TTC549 (cell line): ENCODE data around the gene SLC16A14.
"Not testable (repeated sequence)": the region's sequence is repeated elsewhere in the genome, so short reads cannot be mapped to it uniquely, and the experiment has no call there.

Experiments used
- FAIRE-seq: peaks from 2 replicates; lab custom pipeline; 2012; peaks lifted over from hg19 to GRCh38; lab: Jason Lieb, UNC

SLC16A14 gene, protein sequence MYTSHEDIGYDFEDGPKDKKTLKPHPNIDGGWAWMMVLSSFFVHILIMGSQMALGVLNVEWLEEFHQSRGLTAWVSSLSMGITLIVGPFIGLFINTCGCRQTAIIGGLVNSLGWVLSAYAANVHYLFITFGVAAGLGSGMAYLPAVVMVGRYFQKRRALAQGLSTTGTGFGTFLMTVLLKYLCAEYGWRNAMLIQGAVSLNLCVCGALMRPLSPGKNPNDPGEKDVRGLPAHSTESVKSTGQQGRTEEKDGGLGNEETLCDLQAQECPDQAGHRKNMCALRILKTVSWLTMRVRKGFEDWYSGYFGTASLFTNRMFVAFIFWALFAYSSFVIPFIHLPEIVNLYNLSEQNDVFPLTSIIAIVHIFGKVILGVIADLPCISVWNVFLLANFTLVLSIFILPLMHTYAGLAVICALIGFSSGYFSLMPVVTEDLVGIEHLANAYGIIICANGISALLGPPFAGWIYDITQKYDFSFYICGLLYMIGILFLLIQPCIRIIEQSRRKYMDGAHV

DNA sequence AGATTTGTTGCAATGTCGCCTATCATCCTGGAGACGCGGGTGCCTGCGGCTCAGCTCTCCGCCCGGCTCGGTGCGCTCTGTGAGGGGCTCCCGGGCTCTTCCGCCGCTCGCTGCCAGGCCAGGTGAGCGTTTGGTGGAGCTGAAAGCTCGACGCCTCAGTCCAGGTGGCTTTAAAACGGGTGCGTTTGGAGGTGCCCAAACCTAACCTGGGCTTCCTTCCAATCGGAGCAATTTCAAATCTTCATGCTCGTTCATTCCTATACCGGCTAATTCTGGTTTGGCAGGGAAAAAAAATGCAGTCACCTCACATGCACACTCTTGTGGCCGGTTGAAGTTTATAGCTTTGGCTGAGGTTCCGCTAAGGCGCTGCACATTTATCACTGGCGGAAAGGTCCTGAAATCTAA lies at the start of gene SLC16A14:
TSS of gene SLC16A14 (minus strand) at position 274 of the 405 bp plus-strand sequence. CDS start 9,572 bp downstream, outside the sequence.
- no peak for FAIRE-seq

DNA sequence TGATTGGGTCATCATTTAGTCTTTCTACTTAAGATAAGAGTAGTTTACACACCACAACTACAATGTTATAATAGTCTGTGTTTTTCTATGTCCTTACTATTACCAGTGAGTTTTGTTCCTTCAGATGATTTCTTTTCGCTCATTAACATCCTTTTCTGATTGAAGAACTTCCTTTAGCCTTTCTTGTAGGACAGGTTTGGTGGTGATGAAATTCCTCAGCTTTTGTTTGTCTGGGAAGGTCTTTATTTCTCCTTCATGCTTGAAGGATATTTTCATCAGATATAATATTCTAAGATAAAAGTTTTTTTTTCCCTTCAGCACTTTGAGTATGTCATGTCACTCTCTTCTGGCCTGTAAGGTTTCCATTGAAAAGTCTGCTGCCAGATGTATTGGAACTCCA lies 38.0 kb upstream of the SLC16A14 start:
- no peak for FAIRE-seq

DNA sequence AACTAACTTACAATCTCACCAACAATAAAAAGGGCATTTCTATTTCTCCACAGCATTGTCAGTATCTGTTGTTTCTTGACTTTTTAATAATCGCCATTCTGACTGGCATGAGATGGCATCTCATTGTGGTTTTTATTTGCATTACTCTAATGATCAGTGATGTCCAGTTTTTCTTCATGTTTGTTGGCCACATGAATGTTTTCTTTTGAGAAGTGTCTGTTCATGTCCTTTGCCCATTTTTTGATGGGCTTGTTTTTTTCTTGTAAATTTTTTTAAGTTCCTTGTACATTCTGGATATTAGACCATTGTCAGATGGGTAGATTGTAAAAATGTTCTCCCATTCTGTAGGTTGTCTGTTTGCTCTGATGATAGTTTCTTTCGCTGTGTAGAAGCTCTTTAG lies 33.2 kb upstream of the SLC16A14 start:
- FAIRE-seq = not testable (repeated sequence)

DNA sequence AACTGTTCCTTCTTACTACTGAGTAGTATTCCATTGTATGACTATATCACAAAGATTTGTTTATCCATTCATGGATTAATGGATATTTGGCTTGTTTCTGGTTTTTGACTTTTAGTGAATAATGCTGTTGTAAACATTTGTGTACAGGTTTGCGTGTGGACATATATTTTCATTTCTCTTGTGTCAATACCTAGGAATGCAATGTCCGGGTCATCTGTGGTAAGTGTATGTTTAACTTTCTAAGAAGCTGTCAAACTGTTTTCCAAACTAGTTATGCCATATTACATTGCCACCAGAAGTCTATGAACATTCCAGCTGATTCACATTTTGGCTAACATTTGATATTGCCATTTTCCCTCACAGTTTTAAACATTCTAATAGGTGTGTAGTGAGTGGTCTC lies 29.1 kb upstream of the SLC16A14 start:
- FAIRE-seq = no peak

- no peak for FAIRE-seq
These were observed 28.7 kb upstream of the SLC16A14 start for GRCh38 chr2:230097424-230097823.

- FAIRE-seq = no peak
These were observed 22.2 kb upstream of the SLC16A14 start for GRCh38 chr2:230090967-230091366.

GRCh38 chr2:230085201-230085600 lies 16.5 kb upstream of the SLC16A14 start:
- no peak for FAIRE-seq

DNA sequence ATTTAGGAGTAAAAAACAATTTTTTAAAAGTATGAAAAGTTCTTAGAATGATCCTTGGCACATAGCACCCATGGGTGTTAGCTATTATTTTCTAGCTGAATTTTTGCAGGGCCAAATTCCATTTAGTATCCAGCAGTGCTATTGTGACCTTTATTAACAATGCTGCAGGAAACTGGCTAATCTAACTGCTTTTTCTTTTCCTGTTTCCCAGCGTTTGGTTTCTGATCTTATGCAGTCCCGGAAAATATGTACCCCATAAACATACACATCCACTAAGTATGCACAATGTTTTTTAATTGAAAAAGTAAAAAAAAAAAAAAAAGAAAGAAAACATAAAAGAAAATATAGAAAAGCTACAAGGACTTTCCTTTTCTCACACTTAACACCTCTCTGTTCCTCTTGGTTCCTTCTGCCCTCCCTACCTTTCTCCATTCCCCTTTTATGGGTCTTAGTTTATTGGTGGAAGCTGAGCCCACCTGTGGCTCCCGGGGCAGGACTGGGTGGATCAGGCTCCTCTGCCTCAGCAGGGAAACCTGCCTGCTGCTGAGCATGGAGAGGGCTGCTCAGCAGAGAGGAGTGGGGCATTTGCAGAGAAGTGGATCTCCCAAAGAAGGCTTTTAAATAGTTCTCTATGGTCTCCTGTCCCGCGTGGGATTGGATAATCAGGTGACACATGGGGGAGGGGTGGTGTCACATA lies 9.3 kb upstream of the SLC16A14 start:
- no peak for FAIRE-seq

GRCh38 chr2:230076819-230077218 lies 8.1 kb upstream of the SLC16A14 start:
- FAIRE-seq = peak; percentile 32

- no peak for FAIRE-seq
These were observed 7.4 kb upstream of the SLC16A14 start for GRCh38 chr2:230075988-230076631.

DNA sequence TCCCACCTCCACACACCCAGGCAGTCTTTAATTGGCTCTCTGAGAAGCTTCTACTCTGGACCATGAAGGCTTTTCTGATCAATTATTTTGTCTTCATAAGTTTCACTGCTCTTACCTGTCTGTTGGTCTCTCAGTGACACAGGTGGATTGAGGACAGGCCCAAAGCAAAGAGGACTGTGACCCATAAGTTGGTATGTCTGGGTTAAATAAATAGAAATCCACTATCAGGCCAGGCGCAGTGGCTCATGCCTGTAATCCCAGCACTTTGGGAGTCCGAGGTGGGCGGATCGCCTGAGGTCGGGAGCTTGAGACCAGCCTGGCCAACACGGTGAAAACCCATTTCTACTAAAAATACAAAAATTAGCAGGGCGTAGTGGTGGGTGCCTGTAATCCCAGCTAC lies 2.7 kb upstream of the SLC16A14 start:
- FAIRE-seq = no peak

DNA sequence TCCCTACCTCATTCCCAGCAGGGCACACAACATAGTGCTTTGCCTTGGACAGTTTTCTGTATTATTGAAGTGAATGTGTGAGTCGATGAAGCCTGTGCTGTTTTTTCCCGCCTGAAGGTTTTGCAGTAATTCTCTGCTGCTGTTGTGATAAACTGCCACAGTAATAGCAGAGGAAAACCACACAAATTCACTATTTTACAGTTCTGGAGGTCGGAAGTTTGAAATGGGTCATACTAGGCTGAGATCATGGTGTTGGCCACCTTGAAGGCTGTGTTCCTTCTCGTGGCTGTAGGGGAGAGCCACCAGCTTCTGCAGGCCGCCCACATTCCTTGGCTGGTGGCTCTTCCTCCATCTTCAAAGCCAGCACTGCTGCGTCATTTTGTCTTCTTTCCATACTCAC lies 678 bp upstream of the SLC16A14 start:
- no peak for FAIRE-seq

GRCh38 chr2:230068016-230068650 lies 591 bp downstream of the SLC16A14 start:
- no peak for FAIRE-seq

GRCh38 chr2:230060672-230061293 lies 7.9 kb downstream of the SLC16A14 start:
- no peak for FAIRE-seq

- no peak for FAIRE-seq
These were observed 14.8 kb downstream of the SLC16A14 start for GRCh38 chr2:230053753-230054478.

DNA sequence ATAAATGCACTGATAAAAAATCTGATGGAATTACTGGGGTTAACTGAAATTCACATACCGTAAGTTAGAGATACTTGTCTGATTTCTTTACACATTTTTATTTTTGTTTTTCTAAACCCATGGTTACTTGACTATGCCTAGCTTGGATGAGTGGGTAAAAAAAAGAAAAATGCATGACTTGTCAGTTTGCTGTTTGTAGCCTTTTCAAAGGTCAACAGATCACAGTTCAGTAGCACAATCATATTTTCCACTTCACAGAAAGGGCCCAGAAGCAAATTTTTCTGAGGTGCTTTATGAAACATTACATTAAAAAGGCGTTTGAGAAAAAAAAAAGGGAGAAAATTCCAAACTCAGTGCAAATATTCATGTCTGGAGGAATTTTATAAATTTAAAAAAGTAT lies 16.4 kb downstream of the SLC16A14 start:
- FAIRE-seq = no peak

- no peak for FAIRE-seq
These were observed 18.6 kb downstream of the SLC16A14 start for GRCh38 chr2:230050136-230050535.

- no peak for FAIRE-seq
These were observed 20.6 kb downstream of the SLC16A14 start for GRCh38 chr2:230048010-230048671.

GRCh38 chr2:230046491-230046890 lies 22.2 kb downstream of the SLC16A14 start:
- no peak for FAIRE-seq

DNA sequence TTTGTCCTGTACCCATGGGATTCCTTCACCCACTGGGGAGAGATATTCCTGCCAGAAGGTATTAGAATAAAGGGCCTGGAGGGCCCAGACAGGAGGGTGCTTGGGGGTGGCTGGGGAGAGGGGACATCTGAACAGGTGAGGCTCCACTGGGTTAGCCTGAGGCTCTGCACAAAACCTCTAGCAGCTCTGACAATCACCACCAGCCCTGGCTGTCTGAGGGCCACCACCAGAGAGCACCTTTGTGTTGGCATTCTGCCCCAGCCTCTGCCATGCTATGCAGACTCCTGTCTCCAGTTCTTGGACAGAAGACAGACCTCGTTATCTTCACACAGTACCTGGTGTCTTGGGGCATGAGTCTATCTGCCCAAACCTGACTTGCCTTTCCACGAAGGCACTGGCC lies 25.3 kb downstream of the SLC16A14 start:
- no peak for FAIRE-seq

GRCh38 chr2:230043025-230043424 lies 25.7 kb downstream of the SLC16A14 start:
- no peak for FAIRE-seq
